Fibroblast of mammary gland (primary cell): ENCODE measurements around the gene DPF1.

Experiments
- DNase-seq: peaks from one replicate; pipeline ENCODE4 v3.0.0-alpha.2; 2010; ENCODE audit warnings: low read depth
- H3K4me3 ChIP-seq: 2 replicates; pipeline ENCODE4 v1.5.1; 2011; ENCODE audit warnings: low read depth, mild to moderate bottlenecking, low read length, moderate library complexity; ENCODE audit not compliant: control insufficient read depth
- CTCF ChIP-seq: conservative IDR thresholded peaks from 2 replicates; pipeline ENCODE4 v1.5.1; 2011; ENCODE audit warnings: low read depth, low read length, inconsistent platforms; ENCODE audit not compliant: control insufficient read depth, insufficient read depth

Gene DPF1

GRCh38 chr19:38224014-38224862 is at the start of gene DPF1:
TSS of gene DPF1 (minus strand) at chr19:38224222. CDS start at chr19:38224142, 80 bp downstream.
- TF ChIP-seq CTCF: no peak
- DNase-seq: peak; percentile 55
- H3K4me3 ChIP-seq: peak within 1 kb of the TSS; percentile 58

- TF ChIP-seq CTCF: no peak
- DNase-seq: no peak
- H3K4me3 ChIP-seq: no peak overlapping the region
These were observed 49.5 kb upstream of the DPF1 start for GRCh38 chr19:38273499-38273898.

GRCh38 chr19:38270587-38271167 is 46.7 kb upstream of the DPF1 start:
- TF ChIP-seq CTCF: no peak
- H3K4me3 ChIP-seq: no peak overlapping the region
- DNase-seq: no peak

- no peak overlapping the region for H3K4me3 ChIP-seq
- DNase-seq: no peak
These were observed 44.5 kb upstream of the DPF1 start for GRCh38 chr19:38268539-38268938.

GRCh38 chr19:38267761-38268483 is 43.9 kb upstream of the DPF1 start:
- DNase-seq: no peak
- H3K4me3 ChIP-seq: no peak overlapping the region
- TF ChIP-seq CTCF: no peak

More at GRCh38 chr19:38268539-38268938, 44.5 kb upstream of the DPF1 start:
- no peak for TF ChIP-seq CTCF

- H3K4me3 ChIP-seq: no peak overlapping the region
- DNase-seq: no peak
- no peak for TF ChIP-seq CTCF
These were observed 43.1 kb upstream of the DPF1 start for GRCh38 chr19:38266981-38267597.
